ENCODE data around the gene SND1. TPM values are rescaled to one million over a fixed set of nuclear protein-coding genes. Genes with fewer than 3 reads are reported as not detected.

The SND1 gene
- total and polyA plus RNA-seq, 10 of the 15 experiments (the other 5 are each of a cell fraction or from before 2014, with no cell fraction given): 52.4 to 270 (median 146) TPM

- TF ChIP-seq POLR2AphosphoS2 (IDR thresholded peaks at IDR 0.05; ENCODE audit: low read depth, low read length) (no peak), PBX3 (IDR thresholded peaks at IDR 0.05; ENCODE audit: insufficient replicate concordance, low read depth, low read length) (no peak), REST (IDR thresholded peaks at IDR 0.05; ENCODE audit: low read depth, low read length) (no peak)
Measured at GRCh38 chr7:127922656-127923055, 270.7 kb downstream of the SND1 start (continued).

- ATAC-seq (no peak), DNase-seq (ENCODE audit: low read depth, low spot score) (no peak), FAIRE-seq (no peak)
- intact Hi-C loops (cut with micrococcal nuclease; ENCODE audit: unreplicated experiment): no loop called here
- in situ Hi-C loops (cut with MboI): no loop called here
- Histone ChIP-seq H2AFZ (ENCODE audit: control insufficient read depth, low read depth, low read length) (no peak overlapping the region), H3K9ac (ENCODE audit: control insufficient read depth, insufficient read depth, low read length) (no peak overlapping the region), H3K27ac (ENCODE audit: control insufficient read depth, insufficient read depth) (no peak overlapping the region; the same call in 1 of the 2 replicates), H3K4me3 (no peak overlapping the region), H3K27me3 (replicated peaks in 1 of 2; ENCODE audit: control insufficient read depth in 2 of 2, insufficient read depth in 2 of 2, low read length in 1 of 2) (no peaks in the 10 kb centered on the region), H3K4me1 (ENCODE audit: control insufficient read depth, insufficient read depth, low read length) (peaks cover 43% of the 10 kb centered on the region), H4K20me1 (ENCODE audit: control insufficient read depth, insufficient read depth) (no peaks in the 10 kb centered on the region), H3K36me3 (ENCODE audit: control insufficient read depth in 2 of 2, insufficient read depth in 2 of 2, low read length in 1 of 2) (peaks cover 0 to 3% of the 10 kb centered on the region in 2 experiments; a peak in 3 of 4 replicates), H3K79me2 (ENCODE audit: control insufficient read depth, insufficient read depth, low read length) (peaks cover 25% of the 10 kb centered on the region), H3K9me3 (replicated peaks; ENCODE audit: control insufficient read depth, insufficient read depth, low read length) (no peaks in the 10 kb centered on the region; the same call in 2 of the 3 replicates), H3K4me2 (ENCODE audit: control insufficient read depth, insufficient read depth) (no peak overlapping the region)
- SMC1A ChIA-PET (ENCODE audit: uncharacterized antibody, unreplicated experiment): no interaction called here
- CTCF ChIA-PET: no interaction called here
- TF ChIP-seq SIN3A (IDR thresholded peaks at IDR 0.05; ENCODE audit: low read depth, low read length) (no peak), HDAC2 (IDR thresholded peaks at IDR 0.05) (no peak), FOS (IDR thresholded peaks at IDR 0.05; ENCODE audit: borderline replicate concordance, extremely low read depth, insufficient read length) (no peak), YY1 (IDR thresholded peaks at IDR 0.05; ENCODE audit: low read depth, low read length) (no peak), IRF3 (IDR thresholded peaks at IDR 0.05) (no peak)
- RAD21 ChIA-PET (ENCODE audit: unreplicated experiment): no interaction called here
- POLR2A ChIA-PET: interaction anchor here (0.5 kb wide), 1 partner anchor 108 kb away, joined by 3 read pairs; no protein-coding TSS in a partner anchor
- no TSS peak for BruUV-seq (replicated peaks)
Measured at GRCh38 chr7:127924874-127925273, 272.9 kb downstream of the SND1 start.

Measured in GM12878 (cell line).